CD14-positive monocyte (primary cell): ENCODE measurements around the gene TSHZ2. TPM values are rescaled to one million over a fixed set of nuclear protein-coding genes. Genes with fewer than 3 reads are reported as not detected.

Source experiments
- DNase-seq, 3 donors: peaks; one replicate each; pipeline ENCODE4 v3.0.0-alpha.2; 2011 to 2022
- H2AFZ ChIP-seq: 2 replicates; pipeline ENCODE4 v1.6.0; 2012; ENCODE audit warnings: mild to moderate bottlenecking, low read depth, low read length, inconsistent platforms; ENCODE audit not compliant: insufficient read depth, poor library complexity, severe bottlenecking
- H3K27ac ChIP-seq, 2 donors: 1 replicate in 1 of 2; 2 replicates in 1 of 2; pipeline ENCODE4 v1.5.1; 2012 to 2013; ENCODE audit warnings: low read length in 2 of 2, control low read depth in 1 of 2, inconsistent platforms in 1 of 2, low read depth in 1 of 2, mild to moderate bottlenecking in 1 of 2
- H3K27me3 ChIP-seq, 2 donors: one replicate each; pipeline versions ENCODE4 v1.6.0 to v1.6.1; 2011 to 2013; ENCODE audit warnings: low read length in 2 of 2; ENCODE audit not compliant: control insufficient read depth in 2 of 2, insufficient read depth in 2 of 2
- H3K36me3 ChIP-seq, 2 donors: replicated peaks in 1 of 2; 1 replicate in 1 of 2; 2 replicates in 1 of 2; pipeline versions ENCODE4 v1.5.1 to v1.6.1; 2012 to 2013; ENCODE audit warnings: low read length in 2 of 2, control low read depth in 1 of 2, inconsistent platforms in 1 of 2, mild to moderate bottlenecking in 1 of 2; ENCODE audit not compliant: insufficient read depth in 2 of 2, control insufficient read depth in 1 of 2
- H3K4me1 ChIP-seq, 2 donors: 1 replicate in 1 of 2; 2 replicates in 1 of 2; pipeline versions ENCODE4 v1.5.1 to v1.6.1; 2012 to 2013; ENCODE audit warnings: low read length in 2 of 2, control low read depth in 1 of 2, inconsistent platforms in 1 of 2, mild to moderate bottlenecking in 1 of 2, moderate library complexity in 1 of 2; ENCODE audit not compliant: insufficient read depth in 2 of 2, control insufficient read depth in 1 of 2
- H3K4me2 ChIP-seq: replicated peaks from 2 replicates; pipeline ENCODE3; 2012; ENCODE audit warnings: low read length, moderate library complexity, mild to moderate bottlenecking; ENCODE audit not compliant: poor library complexity, severe bottlenecking; ENCODE audit errors: extremely low read depth
- H3K4me3 ChIP-seq, 3 experiments: fragments of 200-600 bp in 1 of 3; sonication (generic) in 1 of 3; replicated peaks in 1 of 3; 1 replicate in 2 of 3; 2 replicates in 1 of 3; pipeline ENCODE4 v1.5.1; 2011 to 2013; ENCODE audit warnings: low read length in 3 of 3, mild to moderate bottlenecking in 3 of 3, control low read depth in 2 of 3, low read depth in 2 of 3, inconsistent platforms in 1 of 3, moderate library complexity in 1 of 3
- H3K79me2 ChIP-seq: 2 replicates; pipeline ENCODE4 v1.6.0; 2012; ENCODE audit warnings: mild to moderate bottlenecking, control low read depth, inconsistent platforms, low read length, moderate library complexity; ENCODE audit not compliant: insufficient read depth
- H3K9ac ChIP-seq: 2 replicates; pipeline ENCODE4 v1.6.0; 2017; ENCODE audit warnings: low read length, mild to moderate bottlenecking; ENCODE audit not compliant: insufficient read depth, poor library complexity, severe bottlenecking
- H3K9me3 ChIP-seq, 2 donors: replicated peaks in 1 of 2; 1 replicate in 1 of 2; 2 replicates in 1 of 2; pipeline versions ENCODE4 v1.5.1 to v1.6.1; 2012 to 2013; ENCODE audit warnings: low read length in 2 of 2, control low read depth in 1 of 2; ENCODE audit not compliant: control insufficient read depth in 1 of 2, insufficient read depth in 1 of 2
- H4K20me1 ChIP-seq: 2 replicates; pipeline ENCODE4 v1.6.0; 2012; ENCODE audit warnings: mild to moderate bottlenecking, low read length, control low read depth, moderate library complexity; ENCODE audit not compliant: insufficient read depth
- H3K27ac Mint-ChIP-seq, 7 donors: one replicate each; pipeline ENCODE4 v1.8.0; 2020; ENCODE audit warnings: mild to moderate bottlenecking in 7 of 7, mixed read lengths in 7 of 7, moderate library complexity in 6 of 7, inconsistent platforms in 2 of 7
- H3K27me3 Mint-ChIP-seq, 3 donors: one replicate each; pipeline ENCODE4 v1.8.0; 2021 to 2022; ENCODE audit warnings: low read depth in 3 of 3, mild to moderate bottlenecking in 3 of 3, mixed read lengths in 3 of 3, moderate library complexity in 3 of 3, inconsistent platforms in 1 of 3
- H3K36me3 Mint-ChIP-seq, 2 donors: one replicate each; pipeline ENCODE4 v1.8.0; 2020; ENCODE audit warnings: mixed read lengths in 2 of 2, inconsistent platforms in 1 of 2, mild to moderate bottlenecking in 1 of 2
- H3K4me1 Mint-ChIP-seq: one replicate; pipeline ENCODE4 v1.8.0; 2020; ENCODE audit warnings: mild to moderate bottlenecking, mixed read lengths
- H3K4me3 Mint-ChIP-seq, 2 donors: one replicate each; pipeline ENCODE4 v1.8.0; 2020; ENCODE audit warnings: mild to moderate bottlenecking in 2 of 2, mixed read lengths in 2 of 2, moderate library complexity in 1 of 2
- H3K9me3 Mint-ChIP-seq, 7 donors: one replicate each; pipeline ENCODE4 v1.8.0; 2020 to 2022; ENCODE audit warnings: mixed read lengths in 7 of 7, mild to moderate bottlenecking in 6 of 7, moderate library complexity in 6 of 7, inconsistent platforms in 2 of 7
- WGBS: methylation state at CpG from one replicate; pipeline ENCODE4 v1.1.5; 2013; ENCODE audit warnings: missing lambda C conversion rate; ENCODE audit not compliant: insufficient coverage; 5-methylcytosine and 5-hydroxymethylcytosine counted together
- intact Hi-C, 2 donors: fragments of 100-400 bp; cut with micrococcal nuclease; formaldehyde crosslinking; loops; one replicate each; pipeline versions ENCODE4 v1.15.0 to v1.15.1; 2023
- polyA plus RNA-seq, 3 donors: library from polyadenylated mRNA; depleted of rRNA in 1 of 3; unstranded in 2 of 3; stranded (reverse) in 1 of 3; fragments of 300-500 nt in 2 of 3; fragments of >200 nt in 1 of 3; fragmentation: Illumina TruSeq in 2 of 3; gene quantifications; 1 replicate in 2 of 3; 2 replicates in 1 of 3; pipeline ENCODE4 v1.2.3, GENCODE V29; 2012 to 2021
- TF ChIP-seq, protein P1 (sequence below): fragments of 200-600 bp; IDR thresholded peaks from one replicate; pipeline ENCODE4 v1.8.0; 2022; ENCODE audit warnings: antibody characterized with exemption, mild to moderate bottlenecking

The TSHZ2 gene
- polyA plus RNA-seq, 3 donors, result not detected

DNA sequence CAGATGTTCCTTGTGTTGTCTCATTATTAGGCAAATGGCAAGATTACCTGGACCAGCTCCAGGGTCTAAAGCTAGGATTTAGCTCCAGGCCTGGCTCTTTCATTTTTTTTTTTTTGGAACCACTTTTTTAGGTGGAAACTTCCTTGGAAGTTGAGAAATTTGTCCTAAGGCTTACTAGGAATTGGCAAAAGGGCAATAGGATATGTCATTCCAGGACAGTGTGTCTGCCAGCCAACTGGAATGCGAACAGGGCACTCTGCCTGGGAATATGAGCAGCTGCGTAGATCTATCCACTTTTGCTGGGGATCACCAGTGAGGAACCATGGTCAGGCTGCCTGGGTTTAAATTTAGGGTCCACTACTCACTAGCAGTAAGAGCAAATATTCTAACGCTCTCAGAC lies 304.0 kb downstream of the TSHZ2 start:
- WGBS, result 100% methylated on average over 1 of the region's 3 CpGs
- no peaks in the 10 kb centered on the region for H4K20me1 ChIP-seq
- H3K27ac Mint-ChIP-seq, result no peak overlapping the region
- TF ChIP-seq, protein P1, sequence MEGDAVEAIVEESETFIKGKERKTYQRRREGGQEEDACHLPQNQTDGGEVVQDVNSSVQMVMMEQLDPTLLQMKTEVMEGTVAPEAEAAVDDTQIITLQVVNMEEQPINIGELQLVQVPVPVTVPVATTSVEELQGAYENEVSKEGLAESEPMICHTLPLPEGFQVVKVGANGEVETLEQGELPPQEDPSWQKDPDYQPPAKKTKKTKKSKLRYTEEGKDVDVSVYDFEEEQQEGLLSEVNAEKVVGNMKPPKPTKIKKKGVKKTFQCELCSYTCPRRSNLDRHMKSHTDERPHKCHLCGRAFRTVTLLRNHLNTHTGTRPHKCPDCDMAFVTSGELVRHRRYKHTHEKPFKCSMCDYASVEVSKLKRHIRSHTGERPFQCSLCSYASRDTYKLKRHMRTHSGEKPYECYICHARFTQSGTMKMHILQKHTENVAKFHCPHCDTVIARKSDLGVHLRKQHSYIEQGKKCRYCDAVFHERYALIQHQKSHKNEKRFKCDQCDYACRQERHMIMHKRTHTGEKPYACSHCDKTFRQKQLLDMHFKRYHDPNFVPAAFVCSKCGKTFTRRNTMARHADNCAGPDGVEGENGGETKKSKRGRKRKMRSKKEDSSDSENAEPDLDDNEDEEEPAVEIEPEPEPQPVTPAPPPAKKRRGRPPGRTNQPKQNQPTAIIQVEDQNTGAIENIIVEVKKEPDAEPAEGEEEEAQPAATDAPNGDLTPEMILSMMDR, result no peak
- no peak overlapping the region for H3K4me3 ChIP-seq
- no peaks in the 10 kb centered on the region for H3K4me1 Mint-ChIP-seq
- peaks cover 0 to 3% (median 0%) of the 10 kb centered on the region in 7 donors for H3K9me3 Mint-ChIP-seq
- no peaks in the 10 kb centered on the region for H3K9me3 ChIP-seq
- no peak overlapping the region for H2AFZ ChIP-seq
- H3K4me1 ChIP-seq, result no peaks in the 10 kb centered on the region
- no peak overlapping the region for H3K4me2 ChIP-seq
- H3K79me2 ChIP-seq, result no peaks in the 10 kb centered on the region
- no peak overlapping the region for H3K4me3 Mint-ChIP-seq
- H3K36me3 Mint-ChIP-seq, result no peaks in the 10 kb centered on the region
- no peaks in the 10 kb centered on the region for H3K27me3 ChIP-seq
- H3K27ac ChIP-seq, result no peak overlapping the region
- no peak for DNase-seq
- H3K27me3 Mint-ChIP-seq, result peaks cover 0 to 2% (median 0%) of the 10 kb centered on the region in 3 donors
- H3K36me3 ChIP-seq, result no peaks in the 10 kb centered on the region
- no peak overlapping the region for H3K9ac ChIP-seq
- intact Hi-C loops, result no loop called here

DNA sequence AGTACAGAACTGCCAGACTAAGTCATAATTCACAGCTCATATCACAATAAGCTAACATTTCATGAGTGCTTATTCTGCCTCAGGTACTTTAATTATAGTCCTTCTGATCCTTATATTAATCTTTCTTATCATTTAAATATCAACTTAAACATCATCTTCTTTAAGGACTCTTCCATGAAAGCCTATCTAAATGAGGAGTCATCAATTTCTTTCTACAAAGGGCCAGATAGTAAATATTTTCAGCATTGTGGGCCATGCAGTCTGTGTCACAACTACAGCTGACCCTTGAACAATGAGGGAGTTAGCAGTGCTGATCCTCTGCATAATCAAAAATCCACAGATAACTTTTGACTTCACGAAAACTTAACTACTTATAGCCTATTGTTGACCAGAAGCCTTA lies 306.4 kb downstream of the TSHZ2 start:
- Histone ChIP-seq H3K4me3 (no peak overlapping the region), H3K27ac (no peak overlapping the region), H3K4me2 (no peak overlapping the region), H3K9ac (no peak overlapping the region), H3K79me2 (no peaks in the 10 kb centered on the region), H2AFZ (no peak overlapping the region), H3K9me3 (no peaks in the 10 kb centered on the region), H3K4me1 (no peaks in the 10 kb centered on the region), H3K27me3 (no peaks in the 10 kb centered on the region), H4K20me1 (no peaks in the 10 kb centered on the region), H3K36me3 (no peaks in the 10 kb centered on the region)
- Mint-ChIP-seq H3K9me3 (no peaks in the 10 kb centered on the region), H3K27ac (no peak overlapping the region), H3K4me1 (no peaks in the 10 kb centered on the region), H3K36me3 (no peaks in the 10 kb centered on the region), H3K4me3 (no peak overlapping the region), H3K27me3 (peaks cover 0 to 2% (median 1%) of the 10 kb centered on the region in 3 donors)
- TF ChIP-seq, protein P1, result no peak
- intact Hi-C loops, result no loop called here
- no CpG with 5 or more reads among the region's 1 CpG for WGBS
- no peak for DNase-seq
